Heart left ventricle (tissue), 13 donors: ENCODE data around the gene VEGFA.

Experiments
- CTCF ChIP-seq, 12 donors: fragments of 200-600 bp; sonication (generic) in 4 of 12; IDR thresholded peaks; one replicate each; pipeline versions ENCODE4 v1.5.0 to v1.8.0; 2018 to 2022; ENCODE audit warnings: antibody characterized with exemption in 12 of 12, mild to moderate bottlenecking in 5 of 12
- POLR2A ChIP-seq, 2 donors: fragments of 450-650 bp; IDR thresholded peaks; one replicate each; pipeline ENCODE4 v1.6.1; 2017; ENCODE audit warnings: antibody characterized with exemption in 2 of 2, mild to moderate bottlenecking in 2 of 2, moderate library complexity in 2 of 2
- donor health status: ischemic (EF 13 %, LVEDD 7.1; RV severe dilation, severe dysfunction).
- donor health status: DM: no; HTN: yes; CAD: no.
- donor health status: DM: no; HTN: no; CAD: no.
- donor health status: ischemic (EF 25% LVEDD 6.9; RV normal size, moderate dysfunction).
- donor health status: ischemic (EF 25% LVEDD 5.7; RV mildly dilated, moderate dysfunction).
- donor health status: ischemic (EF 35%, LVEDD 5.7; RV mildly dilated, moderate dysfunction).
- donor health status: nonischemic (EF 11% LVEDD 7.7; RV severe dilation, severe dysfunction).
- donor health status: DM: yes; HTN: yes; CAD: no.
- donor health status: PGD.
- donor health status: ischemic (EF 29% LVEDD 5.4; RV normal size, mild dysfunction).
- donor health status: nonischemic (EF 23%, LVEDD 6.1; RV moderate dilation, normal function).

- TF ChIP-seq POLR2A (IDR thresholded peaks at IDR 0.05) (no peak), CTCF (IDR thresholded peaks at IDR 0.05) (no peak)
These were observed 23.4 kb upstream of the VEGFA start for GRCh38 chr6:43746613-43747102.
